ENCODE data around the gene GPR161.

The GPR161 gene

DNA sequence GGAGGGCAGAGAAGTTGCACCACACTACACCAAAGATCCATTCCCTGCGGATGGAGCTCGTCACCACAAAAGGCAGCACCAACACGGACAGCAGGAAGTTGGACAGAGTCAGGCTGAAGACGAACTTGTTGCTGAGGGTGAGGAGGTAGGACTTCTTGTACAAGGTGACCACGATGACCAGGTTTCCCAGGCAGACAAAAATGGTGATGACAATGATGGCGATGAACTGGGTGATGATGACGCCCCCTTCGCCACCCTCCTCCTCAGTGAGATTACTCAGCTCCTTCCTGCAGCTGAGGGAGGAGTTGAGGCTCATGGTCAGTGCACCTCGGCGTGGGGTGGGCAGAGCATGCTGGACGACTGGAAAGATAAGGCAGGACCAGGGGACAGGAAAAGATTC, 32.2 kb downstream of the GPR161 start:
- DNase-seq = no peak

- no peak for DNase-seq
These were observed 34.2 kb downstream of the GPR161 start for GRCh38 chr1:168102487-168102886.

- no peak for DNase-seq
These were observed 35.4 kb downstream of the GPR161 start for GRCh38 chr1:168101336-168101735.

DNA sequence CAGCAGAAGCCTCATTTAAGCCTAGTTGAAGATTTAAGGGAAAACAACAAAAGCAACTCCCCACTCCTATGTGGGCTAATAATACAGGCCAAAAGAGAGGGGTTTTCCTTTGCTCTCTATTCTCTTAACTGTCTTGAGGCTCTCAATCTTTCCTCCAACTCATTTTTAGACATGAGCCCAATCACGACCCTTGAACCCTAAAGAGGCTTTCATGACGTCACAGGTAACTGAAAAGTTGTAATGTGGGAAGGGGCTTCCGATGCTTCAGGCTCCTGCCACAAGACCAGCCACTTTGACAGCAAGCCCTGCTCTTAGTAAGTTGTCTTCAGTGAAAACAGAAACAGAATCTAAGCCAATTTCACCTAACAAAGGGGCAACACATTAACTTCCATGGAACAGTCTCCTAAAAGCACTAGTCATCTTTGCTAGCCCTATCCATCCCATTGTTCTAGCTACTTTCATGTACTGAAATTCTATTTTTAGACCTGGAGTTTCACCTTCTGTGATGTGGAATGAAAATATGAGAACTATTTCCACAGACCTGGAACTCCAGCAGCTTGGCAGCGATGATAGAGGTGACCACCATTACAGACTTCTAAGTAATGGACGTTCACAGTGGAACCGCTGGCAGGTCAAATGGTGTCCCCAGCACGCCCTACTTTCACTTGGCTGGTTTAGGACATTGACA, 36.3 kb downstream of the GPR161 start:
- DNase-seq = no peak

- no peak for DNase-seq
These were observed 37.4 kb downstream of the GPR161 start for GRCh38 chr1:168099337-168099801.

GRCh38 chr1:168098534-168099320, 38.0 kb downstream of the GPR161 start:
- DNase-seq = no peak

DNA sequence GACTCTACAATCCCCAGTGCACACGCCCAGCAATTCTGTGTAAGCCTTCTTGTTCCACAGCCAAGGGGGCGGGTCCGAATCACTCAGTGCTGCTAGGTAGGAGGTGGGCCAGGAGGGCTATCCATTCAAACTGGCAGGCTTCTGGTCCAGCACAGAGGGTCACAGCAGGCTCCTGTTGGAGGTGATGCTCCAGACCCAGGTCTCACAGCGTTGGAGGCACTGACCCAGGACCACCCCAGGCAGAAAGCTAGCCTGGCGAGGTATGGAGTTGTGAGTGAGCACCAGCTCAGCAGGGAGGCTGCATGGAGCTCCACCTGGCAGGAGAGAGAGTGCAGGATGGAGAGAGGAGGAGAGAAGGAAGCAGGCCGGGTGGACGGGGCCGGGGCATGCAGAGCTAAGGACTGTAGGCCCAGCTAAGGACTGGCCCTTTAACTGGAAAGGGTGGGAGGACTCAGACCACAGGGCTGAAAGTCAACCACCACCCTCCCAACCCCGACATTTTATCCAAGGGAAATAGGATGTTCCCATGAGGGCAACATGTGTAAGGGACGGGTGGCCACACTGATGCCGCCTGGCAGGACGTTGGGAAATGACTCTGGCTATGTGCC, 38.7 kb downstream of the GPR161 start:
- DNase-seq = no peak

DNA sequence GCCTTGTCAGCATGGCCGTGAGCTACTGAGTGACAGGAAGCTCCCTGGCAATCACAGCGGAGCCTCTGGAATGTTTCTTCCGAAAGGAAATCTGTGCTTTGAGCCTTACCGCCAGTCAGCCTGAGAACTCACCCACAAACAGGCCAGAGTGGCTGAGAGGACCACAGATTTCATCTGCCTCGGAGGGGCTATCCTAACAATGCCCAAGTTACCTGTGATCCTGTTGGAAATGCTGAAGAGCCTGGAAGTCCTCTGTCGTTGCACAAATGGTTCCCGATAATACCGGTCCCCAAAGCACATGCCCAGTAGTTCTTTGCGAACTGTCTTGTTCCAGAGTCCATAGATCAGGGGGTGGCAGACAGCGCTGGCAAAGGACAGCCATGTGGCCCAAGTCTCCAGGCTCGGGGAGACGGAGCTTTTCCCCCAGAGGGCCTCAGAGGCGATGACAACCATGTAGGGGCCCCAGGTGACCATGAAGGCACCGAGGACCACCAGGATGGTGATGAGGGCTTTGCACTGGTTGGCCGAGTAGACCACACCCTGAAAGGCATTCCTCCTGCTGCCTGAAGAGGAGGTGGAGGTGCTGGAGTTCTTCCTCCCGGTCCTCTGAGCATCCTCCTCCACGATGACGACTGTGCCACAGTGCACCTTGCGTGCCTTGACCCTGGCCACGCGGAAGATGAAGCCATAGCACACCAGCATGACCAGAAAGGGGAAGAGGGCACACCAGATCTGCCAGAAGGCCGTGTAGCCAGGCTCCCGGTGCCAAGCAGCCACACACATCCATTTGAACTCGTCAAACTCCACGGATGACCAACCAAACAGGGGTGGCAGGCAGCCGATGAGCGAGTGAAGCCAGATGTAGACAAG, 40.2 kb downstream of the GPR161 start:
- no peak for DNase-seq

GRCh38 chr1:168095476-168095875, 41.3 kb downstream of the GPR161 start:
- DNase-seq = no peak

- no peak for DNase-seq
These were observed 43.1 kb downstream of the GPR161 start for GRCh38 chr1:168093616-168094015.

- no peak for DNase-seq
These were observed 44.0 kb downstream of the GPR161 start for GRCh38 chr1:168092566-168093355.

GRCh38 chr1:168091720-168092550, 44.8 kb downstream of the GPR161 start:
- DNase-seq = no peak

DNA sequence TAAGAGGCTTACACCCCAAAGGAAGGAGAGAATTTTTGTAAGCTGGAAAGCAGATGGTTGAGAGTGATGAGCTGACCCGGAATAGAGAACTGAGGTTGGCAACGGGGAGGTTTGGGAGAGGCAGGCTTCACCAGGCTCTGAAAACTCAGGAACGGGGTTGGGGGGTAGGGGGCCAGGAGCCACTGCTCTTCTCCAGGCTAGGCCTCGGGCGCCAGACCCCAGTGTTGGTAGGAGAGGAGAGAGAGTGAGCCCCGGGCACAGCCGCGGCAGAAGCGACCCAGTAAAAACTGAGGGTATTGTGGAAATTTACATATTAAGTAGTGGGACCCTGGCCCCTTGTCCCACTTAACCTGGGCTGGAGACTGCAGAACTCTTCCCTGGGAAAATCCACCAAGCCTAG, 45.7 kb downstream of the GPR161 start:
- DNase-seq = no peak

DNA sequence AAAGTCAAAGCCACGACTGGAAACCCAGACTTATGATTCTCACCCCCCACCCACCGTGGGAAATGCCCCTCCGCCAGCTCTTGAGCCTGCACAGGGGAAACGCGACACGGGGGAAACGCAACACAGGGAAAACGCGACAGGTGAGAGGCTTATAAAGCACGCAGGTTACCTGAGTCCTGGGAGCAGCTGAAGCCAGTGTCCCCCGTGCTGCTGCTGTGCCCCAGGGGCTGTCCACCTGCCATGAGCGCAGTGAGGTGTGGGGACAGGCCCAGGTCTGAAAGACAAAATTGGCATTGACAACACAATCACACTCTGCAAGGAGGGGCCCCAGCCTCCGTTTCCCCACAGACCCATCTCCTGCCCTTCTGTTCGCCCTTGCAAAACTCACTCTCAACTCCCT, 46.3 kb downstream of the GPR161 start:
- no peak for DNase-seq

DNA sequence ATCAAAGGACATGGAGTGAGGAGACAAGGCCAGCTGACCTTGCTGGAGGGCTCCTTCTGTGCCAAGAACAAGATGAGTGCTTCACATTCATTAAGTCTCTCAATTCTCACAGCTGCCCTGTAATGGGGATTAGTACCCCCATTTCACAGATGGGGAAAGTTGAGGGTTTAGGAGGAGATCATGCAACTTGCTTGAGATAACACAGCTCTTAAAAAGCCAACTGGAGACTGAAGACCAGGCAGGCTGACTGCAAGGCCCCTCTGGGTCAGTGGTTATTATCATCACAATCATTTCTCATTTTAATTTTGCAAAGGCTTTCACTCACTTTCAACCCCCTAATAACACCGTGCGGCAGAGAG, 46.8 kb downstream of the GPR161 start:
- no peak for DNase-seq

- DNase-seq = no peak
These were observed 47.3 kb downstream of the GPR161 start for GRCh38 chr1:168089326-168089978.

DNA sequence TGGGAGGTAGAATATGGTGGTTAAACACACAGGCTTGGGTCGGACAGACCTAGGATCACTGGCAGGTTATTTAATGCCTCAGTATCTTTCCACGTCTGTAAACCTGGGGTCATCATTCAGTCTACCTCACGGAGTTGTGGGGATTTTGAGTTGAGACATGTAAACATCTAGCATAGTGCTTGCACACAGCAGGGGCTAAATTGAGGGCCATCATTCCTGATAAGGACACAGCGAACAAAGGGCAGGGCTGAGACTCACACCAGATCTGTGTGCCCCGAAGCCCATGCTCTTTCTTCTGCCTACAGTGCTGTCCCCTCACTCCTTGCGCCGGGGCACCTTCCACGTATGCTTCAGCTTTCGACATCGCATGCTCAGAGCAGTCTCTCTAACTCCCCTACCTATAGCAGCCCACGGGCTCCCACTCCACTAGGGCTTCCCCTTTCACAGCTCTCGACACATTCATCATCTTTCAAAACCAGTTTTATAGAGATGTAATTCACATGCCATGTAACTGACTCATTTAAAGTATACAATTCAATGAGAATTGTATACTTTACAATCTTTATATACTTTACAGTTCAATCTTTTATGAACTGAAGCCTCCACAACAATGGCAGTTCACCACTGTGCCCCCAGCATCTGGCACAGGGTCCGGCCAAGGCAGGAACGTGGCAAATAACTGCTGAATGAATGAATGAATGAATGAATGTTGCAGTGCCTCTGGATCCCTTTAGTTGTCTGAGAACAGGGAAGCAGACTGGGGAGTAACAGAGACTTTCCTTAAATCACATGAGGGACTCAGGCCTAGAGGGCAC, 48.0 kb downstream of the GPR161 start:
- no peak for DNase-seq

DNA sequence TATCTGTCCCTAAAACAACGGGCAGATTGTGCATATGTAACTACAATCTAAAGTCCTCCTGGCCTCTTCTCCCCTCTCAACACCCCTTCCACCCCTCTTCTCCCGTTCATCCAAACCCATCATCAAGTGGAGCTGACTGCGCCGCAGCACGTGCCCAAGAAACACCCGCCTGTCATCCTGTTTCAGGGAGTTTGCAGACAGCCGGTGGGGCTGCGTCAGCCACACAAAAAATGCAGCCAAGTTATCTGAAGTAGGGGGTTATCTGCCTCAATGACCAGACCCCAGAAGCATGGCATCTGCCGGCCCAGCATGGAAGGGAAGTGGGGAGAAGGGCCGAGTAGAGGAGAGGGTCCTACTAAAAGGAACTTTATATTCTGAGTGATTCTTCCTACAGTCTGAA, 49.0 kb downstream of the GPR161 start:
- no peak for DNase-seq

DNA sequence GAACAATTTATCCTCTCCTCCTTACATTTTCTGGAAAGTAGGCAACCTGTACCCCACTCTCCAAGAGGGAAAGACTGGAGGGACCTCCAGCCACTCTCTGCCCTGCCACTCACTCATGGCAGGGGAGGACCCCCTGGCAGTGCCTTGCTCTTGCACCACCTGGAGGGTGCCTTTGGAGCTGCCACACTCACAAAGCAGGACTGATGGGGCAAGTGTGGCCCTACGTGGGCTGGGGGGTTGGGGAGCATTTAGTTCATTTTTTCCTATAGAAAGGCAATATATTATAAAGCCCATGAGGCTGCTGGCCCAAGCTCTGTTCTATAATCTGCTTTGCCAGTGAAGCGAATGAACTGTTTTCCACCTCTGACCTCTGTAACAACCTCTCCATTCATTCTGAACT, 50.3 kb downstream of the GPR161 start:
- no peak for DNase-seq

GRCh38 chr1:168085401-168085872, 51.3 kb downstream of the GPR161 start:
- no peak for DNase-seq

All from AML-193 (cell line).